Right lobe of liver (tissue), 6 donors: Measurements from ENCODE around the gene IL6R. TPM values are rescaled to one million over a fixed set of nuclear protein-coding genes. Genes with fewer than 3 reads are reported as not detected.

ENCODE experiments used
- ATAC-seq, 4 donors: fragments of 200-7000 bp; cut with Tn5 transposase; one replicate each; pipeline ENCODE4 v1.9.1; 2020; ENCODE audit warnings: mild to moderate bottlenecking in 4 of 4, moderate library complexity in 4 of 4
- DNase-seq, 3 donors: peaks; one replicate each; pipeline ENCODE4 v3.0.0-alpha.2; 2020
- H3K27ac ChIP-seq, 3 donors: fragments of 200-600 bp; one replicate each; pipeline ENCODE4 v1.8.0; 2022
- H3K27me3 ChIP-seq, 2 donors: fragments of 200-600 bp; one replicate each; pipeline ENCODE4 v1.8.0; 2022
- H3K36me3 ChIP-seq, 4 donors: fragments of 200-600 bp; sonication (generic) in 1 of 4; one replicate each; pipeline versions ENCODE4 v1.5.1 to v1.8.0; 2017 to 2022; ENCODE audit warnings: control low read depth in 1 of 4
- H3K4me1 ChIP-seq, 4 donors: fragments of 200-600 bp; sonication (generic) in 1 of 4; one replicate each; pipeline versions ENCODE4 v1.5.1 to v1.8.0; 2017 to 2022; ENCODE audit warnings: control low read depth in 1 of 4
- H3K4me3 ChIP-seq, 3 donors: fragments of 200-600 bp; one replicate each; pipeline ENCODE4 v1.8.0; 2022
- H3K9me3 ChIP-seq, 4 donors: fragments of 200-600 bp; sonication (generic) in 1 of 4; one replicate each; pipeline versions ENCODE4 v1.5.1 to v1.8.0; 2017 to 2022; ENCODE audit warnings: control low read depth in 1 of 4
- POLR2A ChIP-seq: fragments of 450-650 bp; IDR thresholded peaks from one replicate; pipeline ENCODE4 v1.6.1; 2017; ENCODE audit warnings: antibody characterized with exemption, mild to moderate bottlenecking
- WGBS: methylation state at CpG from one replicate; pipeline ENCODE4 v1.1.6; 2018; ENCODE audit warnings: low coverage, low lambda C conversion rate; ENCODE audit not compliant: insufficient coverage; ENCODE audit errors: missing lambda C conversion rate; 5-methylcytosine and 5-hydroxymethylcytosine counted together
- intact Hi-C, 2 donors: fragments of 100-400 bp; cut with DNase I; formaldehyde crosslinking; loops; one replicate each; pipeline versions ENCODE4 v1.11.2 to v1.14.1; 2022
- total RNA-seq, 6 experiments: library from RNA; depleted of rRNA in 2 of 6; stranded (reverse); fragments of >200 nt in 2 of 6; fragmentation: NEBNext Ultra II Directional in 3 of 6; extraction: Animal tissue kit (Norgen Biotek cat#: 25700) in 3 of 6; gene quantifications; one replicate each; pipeline versions ENCODE4 v1.1.0 to v1.2.4, GENCODE V29; 2016 to 2023
- TF ChIP-seq, protein P1 (sequence below), 4 donors: fragments of 200-600 bp in 3 of 4; fragments of 450-650 bp in 1 of 4; IDR thresholded peaks; one replicate each; pipeline versions ENCODE4 v1.5.1 to v1.8.0; 2016 to 2022; ENCODE audit warnings: antibody characterized with exemption in 4 of 4, mild to moderate bottlenecking in 2 of 4
- donor health status: DM: no; HTN: yes; CAD: no.
- donor health status: DM: no; HTN: no; CAD: no.
- donor health status: DM: no; HTN: no; CAD: no.
- donor health status: DM: no; HTN: yes; CAD: no.
- donor health status: DM: no; HTN: yes; CAD: no.

Gene IL6R
- total RNA-seq, 6 experiments from 2014 or later: 32.2 to 145 (median 68.2) TPM

DNA sequence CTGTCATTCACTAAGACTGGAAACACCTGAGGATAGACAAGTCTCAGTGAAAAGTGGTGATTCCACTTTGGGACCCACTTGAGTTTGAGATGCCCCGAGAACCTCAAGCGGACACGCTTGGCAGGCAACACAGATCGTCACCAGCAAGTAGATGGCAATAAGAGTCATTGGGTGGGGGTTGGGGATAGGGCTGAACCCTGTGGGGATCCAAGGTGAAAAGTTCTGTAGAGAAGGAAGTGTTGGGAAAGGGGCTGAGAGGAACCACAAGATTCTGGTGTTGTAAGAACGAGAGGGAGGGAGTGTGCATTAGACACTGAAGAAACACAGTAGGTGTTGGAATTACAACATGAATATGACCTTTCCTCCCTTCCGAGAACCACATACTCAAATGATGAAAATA is 51.5 kb downstream of the IL6R start:
- Histone ChIP-seq H3K36me3 (peaks cover 0 to 98% (median 41%) of the 10 kb centered on the region in 4 donors), H3K4me3 (no peak overlapping the region)

DNA sequence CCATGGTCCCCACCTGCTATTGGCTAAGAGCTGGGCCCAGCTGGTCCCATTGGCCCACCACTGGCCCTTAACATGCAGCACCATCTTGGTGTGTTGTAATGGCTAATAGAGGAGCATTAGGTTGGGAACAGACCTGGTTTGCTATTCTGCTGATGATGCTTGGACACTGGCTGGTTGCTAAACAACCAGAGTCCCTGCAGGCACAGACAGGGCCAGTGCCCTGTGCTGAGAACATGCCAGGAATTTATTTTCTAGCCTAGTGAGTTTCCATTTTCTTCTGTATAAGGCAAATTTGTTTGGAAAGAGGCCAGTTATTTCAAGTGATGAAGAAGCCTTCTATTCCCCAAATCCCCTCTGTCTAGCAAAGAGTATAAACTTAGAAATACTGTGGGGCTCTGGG is 53.9 kb downstream of the IL6R start:
- Histone ChIP-seq H3K36me3 (peaks cover 0 to 96% (median 29%) of the 10 kb centered on the region in 4 donors), H3K4me3 (no peak overlapping the region), H3K4me1 (no peaks in the 10 kb centered on the region), H3K9me3 (no peaks in the 10 kb centered on the region), H3K27me3 (no peaks in the 10 kb centered on the region), H3K27ac (no peak overlapping the region)
- no peak for DNase-seq
- TF ChIP-seq, protein P1, sequence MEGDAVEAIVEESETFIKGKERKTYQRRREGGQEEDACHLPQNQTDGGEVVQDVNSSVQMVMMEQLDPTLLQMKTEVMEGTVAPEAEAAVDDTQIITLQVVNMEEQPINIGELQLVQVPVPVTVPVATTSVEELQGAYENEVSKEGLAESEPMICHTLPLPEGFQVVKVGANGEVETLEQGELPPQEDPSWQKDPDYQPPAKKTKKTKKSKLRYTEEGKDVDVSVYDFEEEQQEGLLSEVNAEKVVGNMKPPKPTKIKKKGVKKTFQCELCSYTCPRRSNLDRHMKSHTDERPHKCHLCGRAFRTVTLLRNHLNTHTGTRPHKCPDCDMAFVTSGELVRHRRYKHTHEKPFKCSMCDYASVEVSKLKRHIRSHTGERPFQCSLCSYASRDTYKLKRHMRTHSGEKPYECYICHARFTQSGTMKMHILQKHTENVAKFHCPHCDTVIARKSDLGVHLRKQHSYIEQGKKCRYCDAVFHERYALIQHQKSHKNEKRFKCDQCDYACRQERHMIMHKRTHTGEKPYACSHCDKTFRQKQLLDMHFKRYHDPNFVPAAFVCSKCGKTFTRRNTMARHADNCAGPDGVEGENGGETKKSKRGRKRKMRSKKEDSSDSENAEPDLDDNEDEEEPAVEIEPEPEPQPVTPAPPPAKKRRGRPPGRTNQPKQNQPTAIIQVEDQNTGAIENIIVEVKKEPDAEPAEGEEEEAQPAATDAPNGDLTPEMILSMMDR (IDR thresholded peaks at IDR 0.05): no peak
- no peak for TF ChIP-seq POLR2A
- peak in 3 of 4 donors; percentile 5 to 21 (median 12) for ATAC-seq
- intact Hi-C loops: no loop called here

More for the DNA sequence above, 51.5 kb downstream of the IL6R start:
- no peaks in the 10 kb centered on the region for H3K9me3 ChIP-seq
- 87% methylated on average over 6 of the region's 6 CpGs for WGBS
- H3K27ac ChIP-seq: no peak overlapping the region
- no peaks in the 10 kb centered on the region for H3K27me3 ChIP-seq
- intact Hi-C loops: no loop called here
- ATAC-seq (peak; percentile 7 to 33 (median 24)), DNase-seq (no peak)
- H3K4me1 ChIP-seq: no peaks in the 10 kb centered on the region
- TF ChIP-seq POLR2A: no peak
- TF ChIP-seq, protein P1 (IDR thresholded peaks at IDR 0.05): no peak

DNA sequence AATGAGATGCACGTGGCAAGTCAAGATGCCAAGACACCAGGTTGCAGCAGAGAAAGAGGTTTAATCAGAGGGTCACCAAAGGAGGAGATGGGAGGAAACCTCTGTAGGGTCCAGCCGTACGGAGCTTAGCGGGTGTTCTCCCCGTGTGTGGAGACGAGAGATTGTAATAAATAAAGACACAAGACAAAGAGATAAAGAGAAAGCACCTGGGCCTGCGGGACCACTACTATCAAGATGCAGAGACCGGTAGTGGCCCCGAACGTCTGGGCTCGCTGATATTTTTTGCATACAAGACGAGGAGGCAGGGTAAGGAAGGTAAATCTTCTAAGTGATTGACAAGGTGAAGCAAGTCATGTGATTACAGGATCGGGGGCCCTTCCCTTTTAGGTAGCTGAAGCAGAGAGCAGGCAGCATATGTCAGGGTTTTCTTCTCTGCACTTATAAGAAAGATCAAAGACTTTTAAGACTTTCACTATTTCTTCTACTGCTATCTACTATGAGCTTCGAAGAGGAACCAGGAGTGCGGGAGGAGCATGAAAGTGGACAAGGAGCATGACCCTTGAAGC is 55.6 kb downstream of the IL6R start:
- H3K27me3 ChIP-seq: no peaks in the 10 kb centered on the region
- intact Hi-C loops: no loop called here
- TF ChIP-seq POLR2A: no peak
- TF ChIP-seq, protein P1 (IDR thresholded peaks at IDR 0.05): no peak
- peaks cover 0 to 97% (median 35%) of the 10 kb centered on the region in 4 donors for H3K36me3 ChIP-seq
- H3K9me3 ChIP-seq: no peaks in the 10 kb centered on the region
- 66% methylated on average over 10 of the region's 15 CpGs for WGBS
- H3K27ac ChIP-seq: no peak overlapping the region
- H3K4me3 ChIP-seq: no peak overlapping the region
- ATAC-seq (no peak), DNase-seq (no peak)
- H3K4me1 ChIP-seq: no peaks in the 10 kb centered on the region

DNA sequence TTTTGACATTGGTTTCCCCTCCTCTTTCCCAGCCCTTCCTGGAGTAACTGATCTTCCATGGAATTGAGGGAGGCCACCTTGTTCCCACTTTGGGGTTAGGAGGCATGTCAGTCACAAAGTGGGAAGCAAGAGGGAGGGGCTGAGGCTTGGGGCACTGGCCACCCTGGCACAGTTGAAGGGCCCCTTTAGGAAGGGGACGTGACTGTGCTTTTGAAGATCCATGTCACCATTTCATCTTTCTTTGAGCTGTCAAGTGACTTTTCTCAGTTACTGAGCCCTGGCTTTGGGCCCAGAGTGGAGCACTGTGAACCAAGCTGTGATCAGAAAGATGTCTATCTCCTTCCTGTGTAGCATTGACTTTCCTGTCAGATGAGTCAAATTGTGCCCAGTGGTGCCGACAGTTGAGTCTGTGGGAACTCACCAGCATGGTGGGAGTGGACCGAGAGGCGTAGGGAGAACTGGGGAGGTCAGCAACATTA is 58.4 kb downstream of the IL6R start:
- H3K4me3 ChIP-seq: no peak overlapping the region
- peaks cover 0 to 1% (median 0%) of the 10 kb centered on the region in 4 donors for H3K4me1 ChIP-seq
- ATAC-seq (peak; percentile 6 to 25 (median 18)), DNase-seq (no peak)
- TF ChIP-seq, protein P1 (IDR thresholded peaks at IDR 0.05): no peak
- TF ChIP-seq POLR2A: no peak
- H3K9me3 ChIP-seq: no peaks in the 10 kb centered on the region
- H3K36me3 ChIP-seq: peaks cover 0 to 94% (median 27%) of the 10 kb centered on the region in 4 donors
- no peak overlapping the region for H3K27ac ChIP-seq
- intact Hi-C loops: no loop called here
- H3K27me3 ChIP-seq: no peaks in the 10 kb centered on the region
- 62% methylated on average over 2 of the region's 4 CpGs for WGBS
